CD4-positive, alpha-beta T cell (primary cell): Measurements from ENCODE around the gene PGAP3. TPM values are rescaled to one million over a fixed set of nuclear protein-coding genes. Genes with fewer than 3 reads are reported as not detected.

ENCODE experiments used
- ATAC-seq: fragments of 200-7000 bp; cut with Tn5 transposase; one replicate; pipeline ENCODE4 v1.10.0; 2022; ENCODE audit warnings: mild to moderate bottlenecking; ENCODE audit not compliant: poor library complexity
- CTCF ChIA-PET: fragments of 350-600 bp; sonication (Branson Sonifier 250); formaldehyde crosslinking; loops from one replicate; lab custom pipeline; 2021; ENCODE audit warnings: antibody characterized with exemption, inconsistent platforms; lab: Charles Lee
- POLR2A ChIA-PET: fragments of 350-600 bp; sonication (Branson Sonifier 250); formaldehyde crosslinking; loops from one replicate; lab custom pipeline; 2021; ENCODE audit warnings: antibody characterized with exemption, inconsistent platforms; lab: Charles Lee
- DNase-seq, 14 experiments: peaks; one replicate each; pipeline ENCODE4 v3.0.0-alpha.2; 2013 to 2020; ENCODE audit warnings: mixed read lengths in 2 of 14
- H3K27ac ChIP-seq, 2 donors: one replicate each; pipeline versions ENCODE4 v1.5.1 to v1.7.0; 2013; ENCODE audit warnings: low read length in 2 of 2, low read depth in 1 of 2, mild to moderate bottlenecking in 1 of 2
- H3K27me3 ChIP-seq, 2 experiments: 1 replicate in 1 of 2; 2 replicates in 1 of 2; pipeline versions ENCODE4 v1.6.1 to v1.7.0; 2013; ENCODE audit warnings: low read length in 2 of 2, control low read depth in 1 of 2, mild to moderate bottlenecking in 1 of 2, moderate library complexity in 1 of 2; ENCODE audit not compliant: insufficient read depth in 2 of 2, control insufficient read depth in 1 of 2
- H3K36me3 ChIP-seq: one replicate; pipeline ENCODE4 v1.6.1; 2013; ENCODE audit warnings: low read length, control low read depth; ENCODE audit not compliant: insufficient read depth
- H3K4me1 ChIP-seq: one replicate; pipeline ENCODE4 v1.6.1; 2013; ENCODE audit warnings: low read length, control low read depth; ENCODE audit not compliant: insufficient read depth
- H3K4me3 ChIP-seq: one replicate; pipeline ENCODE4 v1.5.1; 2013; ENCODE audit warnings: mild to moderate bottlenecking, low read length, moderate library complexity
- H3K9me3 ChIP-seq, 2 experiments: 1 replicate in 1 of 2; 2 replicates in 1 of 2; pipeline versions ENCODE4 v1.6.1 to v1.7.0; 2013; ENCODE audit warnings: low read length in 2 of 2, mild to moderate bottlenecking in 2 of 2, control low read depth in 1 of 2, moderate library complexity in 1 of 2; ENCODE audit not compliant: control insufficient read depth in 1 of 2, insufficient read depth in 1 of 2
- H3K27ac Mint-ChIP-seq: one replicate; pipeline ENCODE4 v1.8.0; 2020; ENCODE audit warnings: mixed read lengths
- H3K27me3 Mint-ChIP-seq: one replicate; pipeline ENCODE4 v1.8.0; 2021; ENCODE audit warnings: mixed read lengths
- H3K36me3 Mint-ChIP-seq: one replicate; pipeline ENCODE4 v1.8.0; 2021; ENCODE audit warnings: low read depth, mixed read lengths
- H3K4me1 Mint-ChIP-seq: one replicate; pipeline ENCODE4 v1.8.0; 2021; ENCODE audit warnings: low read depth, mixed read lengths
- H3K4me3 Mint-ChIP-seq: one replicate; pipeline ENCODE4 v1.8.0; 2020; ENCODE audit warnings: mild to moderate bottlenecking, mixed read lengths
- H3K9me3 Mint-ChIP-seq: one replicate; pipeline ENCODE4 v1.8.0; 2020; ENCODE audit warnings: mixed read lengths
- CTCF ChIP-seq: fragments of 200-600 bp; IDR thresholded peaks from one replicate; pipeline ENCODE4 v1.8.0; 2022; ENCODE audit warnings: antibody characterized with exemption, mild to moderate bottlenecking
- intact Hi-C, 2 experiments: fragments of 100-400 bp; cut with DNase I in 1 of 2; cut with micrococcal nuclease in 1 of 2; formaldehyde crosslinking; loops; one replicate each; pipeline versions ENCODE4 v1.15.1 to v1.9.0; 2023 to 2025; cut with DNase I, micrococcal nuclease
- total RNA-seq, 174 experiments: library from RNA in 2 of 174; stranded (reverse) in 2 of 174; gene quantifications; one replicate each; pipeline ENCODE4 v1.2.3 and lab custom pipeline; 2021 to 2026

The PGAP3 gene
- total RNA-seq, 2 experiments from 2014 or later = 26.1 to 30.7 TPM

- ATAC-seq (no peak), DNase-seq (peak in 1 of 14 experiments; percentile 28)
- Histone ChIP-seq H3K36me3 (no peaks in the 10 kb centered on the region), H3K4me3 (no peak overlapping the region), H3K27ac (no peak overlapping the region), H3K4me1 (peaks cover 61% of the 10 kb centered on the region), H3K27me3 (no peaks in the 10 kb centered on the region), H3K9me3 (no peaks in the 10 kb centered on the region)
- H3K36me3 Mint-ChIP-seq = peaks cover 24% of the 10 kb centered on the region
- peaks cover 57% of the 10 kb centered on the region for H3K4me1 Mint-ChIP-seq
- POLR2A ChIA-PET = interaction anchor here (5.3 kb wide), 1 partner anchor 10 kb away, joined by 23 read pairs; the partner anchor contains the start of gene PGAP3
- peak overlapping the region; percentile 91 for H3K27ac Mint-ChIP-seq
- no peak for TF ChIP-seq CTCF
- intact Hi-C loops = loop anchor here in 1 of 2 experiments (5.0 kb wide), 1 partner anchor 55 kb away; the partner anchor contains the start of gene MIEN1
- H3K27me3 Mint-ChIP-seq = no peaks in the 10 kb centered on the region
- no peaks in the 10 kb centered on the region for H3K9me3 Mint-ChIP-seq
- CTCF ChIA-PET = interaction anchor here (1.4 to 2.3 kb wide), 2 partner anchors 10 to 24 kb away, joined by 3 to 9 read pairs; partner anchors contain the start of gene PGAP3
- no peak overlapping the region for H3K4me3 Mint-ChIP-seq
Observed at GRCh38 chr17:39677542-39678339, 10.1 kb downstream of the PGAP3 start.

GRCh38 chr17:39677072-39677471 is 10.8 kb downstream of the PGAP3 start:
- Histone ChIP-seq H3K27ac (peak overlapping the region in 1 of 2 donors; percentile 52), H3K36me3 (no peaks in the 10 kb centered on the region), H3K4me3 (no peak overlapping the region), H3K9me3 (no peaks in the 10 kb centered on the region), H3K27me3 (no peaks in the 10 kb centered on the region), H3K4me1 (peaks cover 64% of the 10 kb centered on the region)
- ChIA-PET CTCF (interaction anchor here (1.4 kb wide), 1 partner anchor 11 kb away, joined by 3 read pairs; the partner anchor contains the start of gene PGAP3), POLR2A (interaction anchor here (5.3 kb wide), 1 partner anchor 11 kb away, joined by 23 read pairs; the partner anchor contains the start of gene PGAP3)
- H3K36me3 Mint-ChIP-seq = peaks cover 18% of the 10 kb centered on the region
- TF ChIP-seq CTCF = no peak
- DNase-seq (no peak), ATAC-seq (no peak)
- H3K27ac Mint-ChIP-seq = peak overlapping the region; percentile 91
- no peak overlapping the region for H3K4me3 Mint-ChIP-seq
- H3K27me3 Mint-ChIP-seq = peaks cover under 1% of the 10 kb centered on the region
- no peaks in the 10 kb centered on the region for H3K9me3 Mint-ChIP-seq
- peaks cover 61% of the 10 kb centered on the region for H3K4me1 Mint-ChIP-seq
- intact Hi-C loops = loop anchor here in 1 of 2 experiments (5.0 kb wide), 1 partner anchor 55 kb away; the partner anchor contains the start of gene MIEN1

GRCh38 chr17:39676198-39676819 is 11.5 kb downstream of the PGAP3 start:
- Mint-ChIP-seq H3K4me3 (peak overlapping the region; percentile 49), H3K27ac (peak overlapping the region; percentile 91), H3K27me3 (peaks cover 5% of the 10 kb centered on the region), H3K36me3 (peaks cover 17% of the 10 kb centered on the region), H3K9me3 (no peaks in the 10 kb centered on the region), H3K4me1 (peaks cover 65% of the 10 kb centered on the region)
- no peaks in the 10 kb centered on the region for H3K9me3 ChIP-seq
- no peak overlapping the region for H3K4me3 ChIP-seq
- ATAC-seq = peak; percentile 77
- H3K27me3 ChIP-seq = no peaks in the 10 kb centered on the region
- H3K27ac ChIP-seq = peak overlapping the region; percentile 44 to 52
- peaks cover 69% of the 10 kb centered on the region for H3K4me1 ChIP-seq
- CTCF ChIA-PET = interaction anchor here (1.4 to 1.5 kb wide), 2 partner anchors 11 to 55 kb away, joined by 3 to 7 read pairs; partner anchors contain the start of gene PGAP3
- DNase-seq = peak in 12 of 14 experiments; percentile 22 to 90 (median 48)
- POLR2A ChIA-PET = interaction anchor here (0.9 to 5.3 kb wide), 2 partner anchors 12 to 53 kb away, joined by 3 to 23 read pairs; partner anchors contain the start of gene PGAP3
- intact Hi-C loops = loop anchor here in 1 of 2 experiments (5.0 kb wide), 1 partner anchor 56 kb away; the partner anchor contains the start of gene MIEN1
- no peaks in the 10 kb centered on the region for H3K36me3 ChIP-seq
- TF ChIP-seq CTCF = no peak
